ENCODE measurements around the gene PRKCD.

PRKCD gene

GRCh38 chr3:53173107-53173506 lies 12.1 kb downstream of the PRKCD start:
- Histone ChIP-seq H3K4me2 (ENCODE audit: low read length) (no peak overlapping the region), H3K79me1 (ENCODE audit: low read length) (peaks cover 15% of the 10 kb centered on the region), H2BK120ac (ENCODE audit: low read depth, low read length) (no peak overlapping the region), H3K79me2 (ENCODE audit: control insufficient read depth, insufficient read depth, low read length) (peaks cover 6% of the 10 kb centered on the region), H3K27ac (ENCODE audit: low read depth, low read length) (no peak overlapping the region), H3K9ac (ENCODE audit: low read length) (no peak overlapping the region), H2AK5ac (ENCODE audit: low read length) (no peak overlapping the region), H2BK15ac (replicated peaks; ENCODE audit: low read depth) (no peak overlapping the region), H3K36me3 (ENCODE audit: control insufficient read depth, insufficient read depth, low read length) (no peaks in the 10 kb centered on the region), H4K5ac (ENCODE audit: low read length) (no peak overlapping the region), H2BK5ac (ENCODE audit: low read length) (no peak overlapping the region), H3K56ac (ENCODE audit: low read length) (no peak overlapping the region), H3K4ac (ENCODE audit: low read depth, low read length) (no peak overlapping the region), H4K8ac (ENCODE audit: low read depth, low read length) (no peak overlapping the region), H3K4me1 (ENCODE audit: control insufficient read depth, low read depth, low read length) (peaks cover 14% of the 10 kb centered on the region), H3K27me3 (ENCODE audit: insufficient read depth, low read length, poor library complexity) (no peaks in the 10 kb centered on the region), H3K18ac (ENCODE audit: low read length) (no peak overlapping the region), H3K4me3 (ENCODE audit: low read length) (no peak overlapping the region), H3K23ac (ENCODE audit: low read length) (no peak overlapping the region)
- WGBS (ENCODE audit: extremely low coverage, insufficient coverage, low lambda C conversion rate), result no CpG with 5 or more reads among the region's 5 CpGs
- no peak for DNase-seq

DNA sequence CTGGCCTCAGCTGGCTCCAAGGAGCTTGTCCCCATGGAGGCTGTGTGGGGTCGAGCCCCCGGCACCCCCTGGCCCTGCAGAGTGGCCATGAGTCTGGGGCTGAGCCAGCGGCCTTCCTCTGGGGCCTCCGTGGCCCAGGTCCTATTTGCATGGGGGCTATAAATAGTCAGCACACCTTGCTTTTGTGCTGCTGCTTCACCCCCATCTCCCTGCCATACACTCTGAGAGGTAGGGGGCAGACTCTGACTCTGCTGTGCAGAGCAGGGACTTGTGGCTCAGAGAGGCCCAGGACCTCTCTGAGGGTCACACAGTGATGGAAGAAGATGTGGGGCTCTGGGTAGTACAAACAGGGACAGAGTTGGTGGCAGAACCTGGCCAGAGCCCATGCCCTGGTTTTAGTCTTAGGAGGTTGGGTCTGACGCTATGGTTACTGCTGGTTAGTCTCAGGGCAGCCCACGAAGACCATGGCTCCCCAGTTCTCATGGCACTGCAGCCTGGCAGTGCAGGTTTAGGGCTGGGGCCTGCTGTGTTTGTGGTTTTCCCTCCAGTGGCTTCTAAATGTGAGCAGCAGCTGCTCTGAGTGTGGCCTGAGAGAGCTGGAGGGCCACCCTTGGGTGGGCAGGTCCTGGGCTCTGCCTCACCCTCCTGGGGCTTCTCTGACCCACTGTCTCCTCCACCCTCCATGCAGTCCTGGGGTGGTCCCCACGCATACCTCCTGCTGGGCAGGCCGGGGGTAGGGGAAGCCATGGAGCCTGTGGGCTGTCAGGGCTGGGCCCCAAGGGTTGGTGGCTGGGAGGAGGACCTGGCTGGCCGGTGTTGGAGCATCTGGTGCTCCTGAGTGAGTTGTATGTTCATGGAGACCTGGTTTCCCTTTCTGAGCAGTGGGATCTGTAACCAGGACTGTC lies 13.6 kb downstream of the PRKCD start:
- no peaks in the 10 kb centered on the region for H3K27me3 ChIP-seq (ENCODE audit: insufficient read depth, low read length, poor library complexity)
- no peak overlapping the region for H3K18ac ChIP-seq (ENCODE audit: low read length)
- no peak overlapping the region for H4K8ac ChIP-seq (ENCODE audit: low read depth, low read length)
- H3K27ac ChIP-seq (ENCODE audit: low read depth, low read length), result no peak overlapping the region
- H3K56ac ChIP-seq (ENCODE audit: low read length), result no peak overlapping the region
- DNase-seq, result no peak
- H3K36me3 ChIP-seq (ENCODE audit: control insufficient read depth, insufficient read depth, low read length), result no peaks in the 10 kb centered on the region
- H4K5ac ChIP-seq (ENCODE audit: low read length), result no peak overlapping the region
- no peak overlapping the region for H2BK15ac ChIP-seq (replicated peaks; ENCODE audit: low read depth)
- H3K4me2 ChIP-seq (ENCODE audit: low read length), result no peak overlapping the region
- peaks cover 14% of the 10 kb centered on the region for H3K4me1 ChIP-seq (ENCODE audit: control insufficient read depth, low read depth, low read length)
- peaks cover 6% of the 10 kb centered on the region for H3K79me2 ChIP-seq (ENCODE audit: control insufficient read depth, insufficient read depth, low read length)
- H2BK5ac ChIP-seq (ENCODE audit: low read length), result no peak overlapping the region
- no peak overlapping the region for H3K9ac ChIP-seq (ENCODE audit: low read length)
- no peak overlapping the region for H3K23ac ChIP-seq (ENCODE audit: low read length)
- peaks cover 15% of the 10 kb centered on the region for H3K79me1 ChIP-seq (ENCODE audit: low read length)
- no CpG with 5 or more reads among the region's 9 CpGs for WGBS (ENCODE audit: extremely low coverage, insufficient coverage, low lambda C conversion rate)
- no peak overlapping the region for H2BK120ac ChIP-seq (ENCODE audit: low read depth, low read length)
- H2AK5ac ChIP-seq (ENCODE audit: low read length), result no peak overlapping the region
- no peak overlapping the region for H3K4ac ChIP-seq (ENCODE audit: low read depth, low read length)
- no peak overlapping the region for H3K4me3 ChIP-seq (ENCODE audit: low read length)

DNA sequence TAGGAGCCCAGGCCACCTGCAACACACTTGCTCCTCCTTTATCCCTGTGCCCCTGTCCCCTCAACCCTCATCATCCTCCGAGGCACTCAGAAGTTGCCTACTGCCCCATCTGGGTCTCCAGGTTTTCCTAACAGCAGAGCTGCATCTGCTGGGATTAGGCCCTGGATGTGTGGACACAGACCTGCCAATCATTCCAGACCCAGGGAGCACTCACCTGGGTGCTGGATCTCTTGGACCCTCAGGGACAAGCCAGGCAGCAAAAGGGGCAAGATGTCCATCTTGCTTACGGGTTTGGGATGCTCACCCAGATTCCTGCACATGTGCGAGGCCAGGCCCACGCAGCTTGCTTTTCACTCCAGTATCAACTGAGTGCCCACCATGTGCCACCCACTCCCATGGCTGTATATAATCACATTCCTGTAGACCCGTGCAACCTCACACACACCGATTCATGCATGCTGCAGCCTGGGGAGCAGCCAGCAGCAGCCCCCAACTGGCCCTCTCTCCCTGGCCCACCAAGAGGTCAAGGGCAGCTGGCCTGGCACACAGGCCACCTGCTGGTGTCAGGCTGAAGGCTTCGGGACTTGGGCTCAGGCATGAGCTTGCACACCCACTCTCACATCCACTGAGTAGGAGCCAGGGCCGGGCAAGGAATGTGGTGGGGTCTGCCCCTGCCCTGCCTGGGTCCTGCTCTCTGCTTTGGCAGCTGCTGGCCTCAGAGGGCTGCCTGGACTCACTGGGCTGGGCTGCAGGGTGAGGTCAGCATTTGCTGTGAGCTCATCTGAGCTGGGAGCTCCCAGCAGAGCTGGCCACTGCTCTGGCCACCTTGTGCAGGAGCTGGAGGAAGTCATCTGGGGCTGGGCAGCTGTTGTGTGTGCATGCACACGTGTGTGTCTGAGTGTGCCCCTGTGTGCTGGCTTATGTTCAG lies 14.9 kb downstream of the PRKCD start:
- Histone ChIP-seq H2BK120ac (ENCODE audit: low read depth, low read length) (no peak overlapping the region), H3K36me3 (ENCODE audit: control insufficient read depth, insufficient read depth, low read length) (no peaks in the 10 kb centered on the region), H3K56ac (ENCODE audit: low read length) (peak overlapping the region; percentile 27), H3K4me2 (ENCODE audit: low read length) (no peak overlapping the region), H3K79me1 (ENCODE audit: low read length) (peaks cover 9% of the 10 kb centered on the region), H3K4me3 (ENCODE audit: low read length) (no peak overlapping the region), H3K18ac (ENCODE audit: low read length) (no peak overlapping the region), H2AK5ac (ENCODE audit: low read length) (no peak overlapping the region), H4K5ac (ENCODE audit: low read length) (no peak overlapping the region), H2BK5ac (ENCODE audit: low read length) (no peak overlapping the region), H3K23ac (ENCODE audit: low read length) (no peak overlapping the region), H2BK15ac (replicated peaks; ENCODE audit: low read depth) (no peak overlapping the region), H3K9ac (ENCODE audit: low read length) (no peak overlapping the region), H3K4me1 (ENCODE audit: control insufficient read depth, low read depth, low read length) (peaks cover 11% of the 10 kb centered on the region), H4K8ac (ENCODE audit: low read depth, low read length) (no peak overlapping the region), H3K79me2 (ENCODE audit: control insufficient read depth, insufficient read depth, low read length) (no peaks in the 10 kb centered on the region), H3K4ac (ENCODE audit: low read depth, low read length) (no peak overlapping the region), H3K27me3 (ENCODE audit: insufficient read depth, low read length, poor library complexity) (no peaks in the 10 kb centered on the region), H3K27ac (ENCODE audit: low read depth, low read length) (no peak overlapping the region)
- no peak for DNase-seq
- WGBS (ENCODE audit: extremely low coverage, insufficient coverage, low lambda C conversion rate), result no CpG with 5 or more reads among the region's 9 CpGs

DNA sequence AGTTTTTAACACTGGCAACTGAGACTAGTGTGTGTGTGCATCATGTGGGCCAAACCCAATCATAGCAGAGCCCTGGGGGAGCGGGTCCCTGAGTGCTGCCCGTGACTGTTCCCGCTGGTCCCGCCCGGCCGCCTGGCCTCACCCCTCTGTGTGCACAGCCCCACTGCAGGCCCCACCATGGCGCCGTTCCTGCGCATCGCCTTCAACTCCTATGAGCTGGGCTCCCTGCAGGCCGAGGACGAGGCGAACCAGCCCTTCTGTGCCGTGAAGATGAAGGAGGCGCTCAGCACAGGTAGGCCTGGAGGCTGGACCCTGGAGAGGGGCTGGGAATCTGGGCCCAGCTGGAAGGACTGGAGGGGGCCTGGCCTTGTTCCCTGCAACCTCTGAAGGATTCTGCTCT lies 17.2 kb downstream of the PRKCD start:
- no peak overlapping the region for H3K4ac ChIP-seq (ENCODE audit: low read depth, low read length)
- no peak for DNase-seq
- no peaks in the 10 kb centered on the region for H3K4me1 ChIP-seq (ENCODE audit: control insufficient read depth, low read depth, low read length)
- H3K79me2 ChIP-seq (ENCODE audit: control insufficient read depth, insufficient read depth, low read length), result no peaks in the 10 kb centered on the region
- H2BK5ac ChIP-seq (ENCODE audit: low read length), result no peak overlapping the region
- H3K18ac ChIP-seq (ENCODE audit: low read length), result no peak overlapping the region
- H3K23ac ChIP-seq (ENCODE audit: low read length), result no peak overlapping the region
- no peak overlapping the region for H2AK5ac ChIP-seq (ENCODE audit: low read length)
- H3K27ac ChIP-seq (ENCODE audit: low read depth, low read length), result no peak overlapping the region
- no peak overlapping the region for H3K9ac ChIP-seq (ENCODE audit: low read length)
- peaks cover under 1% of the 10 kb centered on the region for H3K36me3 ChIP-seq (ENCODE audit: control insufficient read depth, insufficient read depth, low read length)
- no peak overlapping the region for H4K8ac ChIP-seq (ENCODE audit: low read depth, low read length)
- no peak overlapping the region for H2BK15ac ChIP-seq (replicated peaks; ENCODE audit: low read depth)
- H3K56ac ChIP-seq (ENCODE audit: low read length), result no peak overlapping the region
- no peak overlapping the region for H3K4me3 ChIP-seq (ENCODE audit: low read length)
- no CpG with 5 or more reads among the region's 15 CpGs for WGBS (ENCODE audit: extremely low coverage, insufficient coverage, low lambda C conversion rate)
- H3K27me3 ChIP-seq (ENCODE audit: insufficient read depth, low read length, poor library complexity), result no peaks in the 10 kb centered on the region
- no peaks in the 10 kb centered on the region for H3K79me1 ChIP-seq (ENCODE audit: low read length)
- H3K4me2 ChIP-seq (ENCODE audit: low read length), result no peak overlapping the region
- H4K5ac ChIP-seq (ENCODE audit: low read length), result no peak overlapping the region
- H2BK120ac ChIP-seq (ENCODE audit: low read depth, low read length), result no peak overlapping the region

- Histone ChIP-seq H3K79me1 (ENCODE audit: low read length) (no peaks in the 10 kb centered on the region), H3K4me2 (ENCODE audit: low read length) (no peak overlapping the region), H3K56ac (ENCODE audit: low read length) (no peak overlapping the region), H2AK5ac (ENCODE audit: low read length) (no peak overlapping the region), H3K4me1 (ENCODE audit: control insufficient read depth, low read depth, low read length) (no peaks in the 10 kb centered on the region), H3K79me2 (ENCODE audit: control insufficient read depth, insufficient read depth, low read length) (no peaks in the 10 kb centered on the region), H3K18ac (ENCODE audit: low read length) (no peak overlapping the region), H4K5ac (ENCODE audit: low read length) (no peak overlapping the region), H3K23ac (ENCODE audit: low read length) (no peak overlapping the region), H3K9ac (ENCODE audit: low read length) (no peak overlapping the region), H3K4me3 (ENCODE audit: low read length) (no peak overlapping the region), H4K8ac (ENCODE audit: low read depth, low read length) (no peak overlapping the region), H2BK5ac (ENCODE audit: low read length) (no peak overlapping the region), H3K4ac (ENCODE audit: low read depth, low read length) (no peak overlapping the region), H2BK120ac (ENCODE audit: low read depth, low read length) (no peak overlapping the region), H3K27ac (ENCODE audit: low read depth, low read length) (no peak overlapping the region), H3K36me3 (ENCODE audit: control insufficient read depth, insufficient read depth, low read length) (peaks cover 4% of the 10 kb centered on the region), H2BK15ac (replicated peaks; ENCODE audit: low read depth) (no peak overlapping the region), H3K27me3 (ENCODE audit: insufficient read depth, low read length, poor library complexity) (no peaks in the 10 kb centered on the region)
- no CpG with 5 or more reads among the region's 20 CpGs for WGBS (ENCODE audit: extremely low coverage, insufficient coverage, low lambda C conversion rate)
- no peak for DNase-seq
These were observed 18.6 kb downstream of the PRKCD start for GRCh38 chr3:53179580-53179979.

Measured in mesendoderm (in vitro differentiated cells).